Measurements from ENCODE around the gene PDLIM5. TPM values are rescaled to one million over a fixed set of nuclear protein-coding genes. Genes with fewer than 3 reads are reported as not detected.

The PDLIM5 gene
- total RNA-seq, 1 donor from 2014 or later, result 60.7 TPM

DNA sequence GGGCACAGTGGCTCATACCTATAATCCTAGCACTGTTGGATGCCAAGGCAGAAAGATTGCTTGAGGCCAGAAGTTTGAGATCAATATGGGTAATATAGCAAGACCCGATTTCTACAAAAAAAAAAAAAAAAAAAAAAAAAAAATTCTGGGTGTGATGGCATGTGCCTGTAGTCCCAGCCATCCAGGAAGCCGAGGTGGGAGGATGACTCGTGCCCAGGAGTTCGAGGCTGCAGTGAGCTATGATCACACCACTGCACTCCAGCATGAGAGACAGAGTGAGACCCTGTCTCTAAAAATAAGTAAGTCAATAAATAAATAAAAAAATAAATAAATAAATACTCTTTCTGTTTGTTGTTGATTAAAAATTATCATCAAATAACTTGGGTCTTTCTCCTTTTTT lies 243.6 kb downstream of the PDLIM5 start:
- no peak overlapping the region for H3K4me3 Mint-ChIP-seq
- H3K27ac Mint-ChIP-seq, result no peak overlapping the region
- TF ChIP-seq, protein P1, sequence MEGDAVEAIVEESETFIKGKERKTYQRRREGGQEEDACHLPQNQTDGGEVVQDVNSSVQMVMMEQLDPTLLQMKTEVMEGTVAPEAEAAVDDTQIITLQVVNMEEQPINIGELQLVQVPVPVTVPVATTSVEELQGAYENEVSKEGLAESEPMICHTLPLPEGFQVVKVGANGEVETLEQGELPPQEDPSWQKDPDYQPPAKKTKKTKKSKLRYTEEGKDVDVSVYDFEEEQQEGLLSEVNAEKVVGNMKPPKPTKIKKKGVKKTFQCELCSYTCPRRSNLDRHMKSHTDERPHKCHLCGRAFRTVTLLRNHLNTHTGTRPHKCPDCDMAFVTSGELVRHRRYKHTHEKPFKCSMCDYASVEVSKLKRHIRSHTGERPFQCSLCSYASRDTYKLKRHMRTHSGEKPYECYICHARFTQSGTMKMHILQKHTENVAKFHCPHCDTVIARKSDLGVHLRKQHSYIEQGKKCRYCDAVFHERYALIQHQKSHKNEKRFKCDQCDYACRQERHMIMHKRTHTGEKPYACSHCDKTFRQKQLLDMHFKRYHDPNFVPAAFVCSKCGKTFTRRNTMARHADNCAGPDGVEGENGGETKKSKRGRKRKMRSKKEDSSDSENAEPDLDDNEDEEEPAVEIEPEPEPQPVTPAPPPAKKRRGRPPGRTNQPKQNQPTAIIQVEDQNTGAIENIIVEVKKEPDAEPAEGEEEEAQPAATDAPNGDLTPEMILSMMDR (IDR thresholded peaks at IDR 0.05; ENCODE audit: unreplicated experiment), result no peak
- H3K36me3 Mint-ChIP-seq, result no peaks in the 10 kb centered on the region
- no peaks in the 10 kb centered on the region for H3K9me3 Mint-ChIP-seq
- H3K27me3 Mint-ChIP-seq (ENCODE audit: low read depth), result no peaks in the 10 kb centered on the region
- H3K4me1 Mint-ChIP-seq, result peaks cover 6% of the 10 kb centered on the region
- no peak for DNase-seq (ENCODE audit: low spot score in 2 of 2, unreplicated experiment in 2 of 2)

DNA sequence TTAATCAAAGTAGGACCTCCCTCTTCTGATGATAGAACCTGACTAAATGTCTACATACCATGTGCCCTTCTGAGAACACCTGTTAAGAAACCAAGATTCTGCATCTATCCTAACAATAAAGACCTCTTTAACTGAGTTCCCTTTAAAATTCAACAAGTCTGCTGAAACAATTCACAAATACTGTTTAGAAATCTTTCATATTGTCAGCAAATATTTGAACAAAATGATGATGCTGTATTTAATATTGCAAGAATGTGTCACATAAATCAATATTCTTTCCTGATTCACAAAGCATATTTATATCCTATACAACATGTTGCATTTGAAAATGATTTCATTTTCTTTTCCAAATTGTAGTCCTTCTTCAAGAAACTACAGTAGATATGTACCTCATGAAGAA lies 246.4 kb downstream of the PDLIM5 start:
- no peaks in the 10 kb centered on the region for H3K27me3 Mint-ChIP-seq (ENCODE audit: low read depth)
- H3K27ac Mint-ChIP-seq, result no peak overlapping the region
- no peaks in the 10 kb centered on the region for H3K36me3 Mint-ChIP-seq
- DNase-seq (ENCODE audit: low spot score in 2 of 2, unreplicated experiment in 2 of 2), result no peak
- no peaks in the 10 kb centered on the region for H3K9me3 Mint-ChIP-seq
- TF ChIP-seq, protein P1 (IDR thresholded peaks at IDR 0.05; ENCODE audit: unreplicated experiment), result no peak
- no peak overlapping the region for H3K4me3 Mint-ChIP-seq
- H3K4me1 Mint-ChIP-seq, result peaks cover 6% of the 10 kb centered on the region

DNA sequence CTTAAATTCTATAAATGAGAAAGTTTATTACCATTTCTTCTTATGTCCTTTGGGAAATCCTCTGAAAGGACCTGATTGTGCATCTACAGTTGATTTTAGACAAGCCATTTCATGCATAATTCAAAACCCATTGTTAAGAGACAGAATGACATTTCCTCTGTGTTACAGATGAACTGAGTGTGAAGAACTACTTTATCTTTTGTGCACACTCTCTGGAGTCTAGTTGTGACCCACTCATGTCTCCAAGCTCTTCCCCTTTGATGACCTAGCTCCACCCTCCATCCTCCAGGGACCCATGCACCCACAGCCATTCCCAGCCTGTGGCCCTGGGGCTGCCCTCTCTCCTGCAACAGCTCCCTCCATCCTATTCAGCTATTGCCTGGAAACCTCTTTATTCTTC lies 248.6 kb downstream of the PDLIM5 start:
- H3K9me3 Mint-ChIP-seq, result no peaks in the 10 kb centered on the region
- H3K4me3 Mint-ChIP-seq, result no peak overlapping the region
- peaks cover 6% of the 10 kb centered on the region for H3K4me1 Mint-ChIP-seq
- no peak for DNase-seq (ENCODE audit: low spot score in 2 of 2, unreplicated experiment in 2 of 2)
- H3K27ac Mint-ChIP-seq, result no peak overlapping the region
- no peaks in the 10 kb centered on the region for H3K27me3 Mint-ChIP-seq (ENCODE audit: low read depth)
- H3K36me3 Mint-ChIP-seq, result no peaks in the 10 kb centered on the region
- TF ChIP-seq, protein P1 (IDR thresholded peaks at IDR 0.05; ENCODE audit: unreplicated experiment), result no peak

DNA sequence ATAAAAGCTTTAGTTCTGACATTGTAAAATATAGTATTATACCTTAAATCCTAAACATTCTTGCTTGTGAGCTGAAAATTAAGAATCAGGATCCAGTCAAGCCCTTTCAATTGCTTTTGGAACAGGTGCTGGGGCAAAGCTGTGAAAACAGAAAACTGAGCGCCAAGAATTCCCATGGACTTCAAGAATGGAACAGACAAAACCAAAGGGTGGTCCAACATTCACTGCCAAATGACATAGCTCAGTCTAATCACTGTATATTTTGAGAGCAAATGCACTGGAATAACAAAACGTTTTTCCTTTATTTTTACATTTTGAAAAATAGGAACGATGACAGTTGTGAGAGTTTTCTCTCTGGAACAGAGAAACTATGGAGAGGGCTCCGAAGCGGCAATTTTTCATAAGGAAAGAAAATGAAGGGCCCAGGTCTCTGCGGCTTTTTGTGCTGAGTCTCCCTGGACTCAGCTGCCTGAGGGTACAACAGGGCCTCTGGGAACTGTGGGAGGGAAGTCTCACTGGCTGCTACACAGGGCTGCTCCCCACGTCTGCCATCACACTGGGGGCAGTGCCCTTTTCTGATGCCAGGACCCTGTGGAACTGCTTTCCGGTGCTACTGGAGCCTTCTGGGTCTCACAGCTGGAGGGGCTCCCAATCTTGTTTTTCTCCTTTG lies 250.0 kb downstream of the PDLIM5 start:
- no peak overlapping the region for H3K4me3 Mint-ChIP-seq
- TF ChIP-seq, protein P1 (IDR thresholded peaks at IDR 0.05; ENCODE audit: unreplicated experiment), result no peak
- DNase-seq (ENCODE audit: low spot score in 2 of 2, unreplicated experiment in 2 of 2), result no peak
- no peaks in the 10 kb centered on the region for H3K36me3 Mint-ChIP-seq
- H3K27me3 Mint-ChIP-seq (ENCODE audit: low read depth), result no peaks in the 10 kb centered on the region
- H3K9me3 Mint-ChIP-seq, result peaks cover 4% of the 10 kb centered on the region
- no peak overlapping the region for H3K27ac Mint-ChIP-seq
- H3K4me1 Mint-ChIP-seq, result peaks cover 6% of the 10 kb centered on the region

DNA sequence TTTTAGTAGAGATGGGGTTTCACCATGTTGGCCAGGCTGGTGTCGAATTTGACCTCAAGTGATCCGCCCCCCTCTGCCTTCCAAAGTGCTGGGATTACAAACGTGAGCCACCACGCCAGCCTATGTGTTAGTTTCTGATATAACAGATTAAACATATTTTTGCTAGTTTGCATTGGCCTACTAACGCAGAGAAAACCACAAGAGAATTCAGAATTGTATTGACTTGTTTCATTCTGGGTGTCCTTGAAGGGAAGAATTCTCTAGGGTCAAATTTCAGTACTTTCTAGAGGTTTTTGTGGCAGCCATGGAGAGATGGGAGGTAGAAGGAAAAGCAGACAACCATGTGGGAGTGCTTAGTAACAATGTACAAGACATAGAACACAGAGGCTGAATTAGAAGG lies 259.9 kb downstream of the PDLIM5 start:
- Mint-ChIP-seq H3K4me3 (no peak overlapping the region), H3K4me1 (peaks cover 2% of the 10 kb centered on the region), H3K27me3 (ENCODE audit: low read depth) (no peaks in the 10 kb centered on the region), H3K9me3 (peaks cover 4% of the 10 kb centered on the region), H3K27ac (no peak overlapping the region), H3K36me3 (no peaks in the 10 kb centered on the region)
- DNase-seq (ENCODE audit: low spot score in 2 of 2, unreplicated experiment in 2 of 2), result no peak
- TF ChIP-seq, protein P1 (IDR thresholded peaks at IDR 0.05; ENCODE audit: unreplicated experiment), result no peak

Data from mesothelial cell of epicardium (in vitro differentiated cells).